ENCODE results near the gene MBD3. TPM values are rescaled to one million over a fixed set of nuclear protein-coding genes. Genes with fewer than 3 reads are reported as not detected.

MBD3 gene
- total RNA-seq, 4 donors from 2014 or later, result 53.8 to 75.9 (median 64.5) TPM

GRCh38 chr19:1580957-1581356 is 11.7 kb downstream of the MBD3 start:
- Histone ChIP-seq H3K36me3 (no peaks in the 10 kb centered on the region), H3K4me3 (no peak overlapping the region), H3K9me3 (no peaks in the 10 kb centered on the region), H3K4me1 (peaks cover 0 to 5% of the 10 kb centered on the region in 2 donors), H3K27me3 (no peaks in the 10 kb centered on the region), H3K27ac (no peak overlapping the region)
- no peak for TF ChIP-seq POLR2A (IDR thresholded peaks at IDR 0.05)
- TF ChIP-seq CTCF (IDR thresholded peaks at IDR 0.05), result no peak
- intact Hi-C loops (cut with DNase I; ENCODE audit: low total_unique reads), result no loop called here
- no peak for DNase-seq

GRCh38 chr19:1580382-1580781 is 12.3 kb downstream of the MBD3 start:
- no peaks in the 10 kb centered on the region for H3K27me3 ChIP-seq
- intact Hi-C loops (cut with DNase I; ENCODE audit: low total_unique reads), result no loop called here
- H3K9me3 ChIP-seq, result no peaks in the 10 kb centered on the region
- no peak for DNase-seq
- peaks cover 0 to 5% of the 10 kb centered on the region in 2 donors for H3K4me1 ChIP-seq
- no peak overlapping the region for H3K27ac ChIP-seq
- H3K36me3 ChIP-seq, result no peaks in the 10 kb centered on the region
- no peak for TF ChIP-seq POLR2A (IDR thresholded peaks at IDR 0.05)
- TF ChIP-seq CTCF (IDR thresholded peaks at IDR 0.05), result no peak
- H3K4me3 ChIP-seq, result no peak overlapping the region

GRCh38 chr19:1579222-1579621 is 13.4 kb downstream of the MBD3 start:
- no peak for DNase-seq
- Histone ChIP-seq H3K27me3 (no peaks in the 10 kb centered on the region), H3K4me3 (no peak overlapping the region), H3K4me1 (no peaks in the 10 kb centered on the region), H3K36me3 (no peaks in the 10 kb centered on the region), H3K9me3 (no peaks in the 10 kb centered on the region), H3K27ac (no peak overlapping the region)
- intact Hi-C loops (cut with DNase I; ENCODE audit: low total_unique reads), result no loop called here
- TF ChIP-seq POLR2A (IDR thresholded peaks at IDR 0.05), result no peak
- no peak for TF ChIP-seq CTCF (IDR thresholded peaks at IDR 0.05)

GRCh38 chr19:1577929-1578618 is 14.6 kb downstream of the MBD3 start:
- Histone ChIP-seq H3K27me3 (no peaks in the 10 kb centered on the region), H3K36me3 (no peaks in the 10 kb centered on the region), H3K4me1 (no peaks in the 10 kb centered on the region), H3K27ac (no peak overlapping the region), H3K4me3 (no peak overlapping the region), H3K9me3 (no peaks in the 10 kb centered on the region)
- DNase-seq, result no peak
- intact Hi-C loops (cut with DNase I; ENCODE audit: low total_unique reads), result no loop called here
- TF ChIP-seq CTCF (IDR thresholded peaks at IDR 0.05), result no peak
- TF ChIP-seq POLR2A (IDR thresholded peaks at IDR 0.05), result no peak

- TF ChIP-seq POLR2A (IDR thresholded peaks at IDR 0.05), result no peak
- TF ChIP-seq CTCF (IDR thresholded peaks at IDR 0.05), result no peak
- H3K27me3 ChIP-seq, result no peaks in the 10 kb centered on the region
- no peaks in the 10 kb centered on the region for H3K9me3 ChIP-seq
- DNase-seq, result no peak
- H3K4me1 ChIP-seq, result no peaks in the 10 kb centered on the region
- no peak overlapping the region for H3K4me3 ChIP-seq
- H3K27ac ChIP-seq, result no peak overlapping the region
- H3K36me3 ChIP-seq, result no peaks in the 10 kb centered on the region
- intact Hi-C loops (cut with DNase I; ENCODE audit: low total_unique reads), result no loop called here
These were observed 15.4 kb downstream of the MBD3 start for GRCh38 chr19:1577090-1577928.

Measured in uterus (tissue), 4 donors.